ENCODE data around the gene DBNDD1.
"Not testable (repeated sequence)": the region's sequence is repeated elsewhere in the genome, so short reads cannot be mapped to it uniquely, and the experiment has no call there.

The DBNDD1 gene

DNA sequence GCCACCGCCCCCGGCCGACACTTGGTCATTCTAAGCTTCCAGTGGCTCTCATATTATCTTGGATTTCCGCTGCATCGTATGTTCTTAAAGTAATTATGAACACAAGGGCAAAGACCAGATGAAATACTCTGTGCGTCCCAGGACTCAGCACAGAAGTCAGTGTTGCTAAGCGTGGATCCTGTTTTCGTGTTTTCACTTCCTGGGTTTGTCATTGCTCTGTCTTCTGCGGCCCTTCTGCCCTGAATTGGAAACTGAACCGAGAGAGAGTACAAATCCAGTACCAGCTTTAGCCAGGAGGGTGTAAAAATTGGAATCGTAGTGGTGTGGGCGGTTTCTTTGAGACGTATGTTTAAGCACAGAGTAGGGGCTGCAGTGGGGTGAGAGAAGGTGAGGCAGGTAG, 32.7 kb downstream of the DBNDD1 start:
- DNase-seq: no peak

DNA sequence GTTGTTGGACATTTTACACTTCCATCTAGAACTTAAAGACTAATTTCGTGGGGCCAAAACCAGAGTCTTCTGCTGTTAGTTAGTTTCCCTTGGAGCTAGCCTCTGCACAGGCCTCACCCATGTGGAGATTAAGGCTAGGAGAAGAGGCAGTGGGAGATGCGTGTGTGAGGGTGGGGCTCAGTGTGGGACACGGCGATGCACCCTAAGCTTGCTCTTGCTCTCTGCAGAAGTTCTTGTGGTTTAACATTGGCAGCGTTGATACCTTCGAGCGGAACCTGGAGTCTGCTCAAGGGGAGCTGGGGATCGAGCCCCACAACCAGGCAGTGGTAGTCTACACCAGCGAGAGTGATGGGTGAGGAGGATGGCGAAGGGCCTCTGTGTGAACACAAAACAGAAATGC, 34.0 kb downstream of the DBNDD1 start:
- DNase-seq: no peak

DNA sequence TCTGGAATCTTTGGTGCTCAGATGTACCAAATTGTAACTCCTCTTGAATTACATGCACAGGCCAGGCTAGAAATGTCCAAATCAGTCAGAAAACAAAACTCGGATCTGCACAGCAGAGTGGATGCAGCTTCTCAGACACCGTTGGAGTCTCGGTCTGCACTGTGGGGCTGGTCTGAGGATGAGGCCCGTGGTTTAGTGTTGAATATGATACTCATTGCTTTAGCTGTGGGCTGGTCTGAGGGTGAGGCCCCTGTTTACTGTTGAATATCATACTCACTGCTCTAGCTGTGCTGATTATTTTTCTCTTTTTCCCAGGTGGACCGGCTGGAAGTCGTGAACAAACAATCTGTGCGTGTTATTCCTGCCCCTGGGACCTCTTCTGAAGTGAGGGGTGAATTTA, 35.0 kb downstream of the DBNDD1 start:
- DNase-seq: no peak

DNA sequence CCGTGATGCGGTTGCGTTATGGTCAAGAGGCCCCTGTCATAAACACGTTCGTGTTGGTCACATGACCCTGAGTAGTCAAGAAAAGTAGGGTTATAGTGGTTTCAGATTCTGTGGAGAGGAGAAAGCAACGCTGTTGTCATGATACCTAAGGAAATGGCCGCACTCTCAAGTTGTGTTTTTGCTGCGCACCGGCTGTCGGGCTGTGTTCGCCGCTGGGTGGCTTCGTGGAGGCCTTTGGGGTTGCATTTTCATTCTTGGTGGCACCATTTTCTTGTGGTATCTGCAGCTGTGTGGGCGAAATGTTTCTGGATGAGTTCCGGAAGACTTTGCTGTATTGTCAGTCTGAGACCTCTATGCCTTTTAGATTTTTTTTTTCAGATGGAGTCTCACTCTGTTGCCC, 35.7 kb downstream of the DBNDD1 start:
- DNase-seq: no peak

DNA sequence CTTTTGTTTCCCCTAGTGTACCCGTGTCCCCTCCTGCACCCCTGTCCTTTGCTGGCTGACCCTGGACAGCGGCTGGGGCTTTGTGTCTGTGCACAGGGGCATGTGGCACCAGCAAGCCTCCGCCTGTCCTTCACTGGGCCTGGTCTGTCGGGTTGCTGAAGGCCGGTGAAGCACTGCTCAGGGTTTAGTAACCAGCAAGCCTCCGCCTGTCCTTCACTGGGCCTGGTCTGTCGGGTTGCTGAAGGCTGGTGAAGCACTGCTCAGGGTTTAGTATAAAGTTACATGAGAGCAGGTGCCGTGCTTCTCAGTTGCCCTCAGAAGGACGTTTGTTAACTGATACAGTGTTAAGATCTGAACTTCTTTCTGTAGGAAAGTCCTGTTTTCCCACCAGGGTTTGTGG, 36.9 kb downstream of the DBNDD1 start:
- DNase-seq: no peak

DNA sequence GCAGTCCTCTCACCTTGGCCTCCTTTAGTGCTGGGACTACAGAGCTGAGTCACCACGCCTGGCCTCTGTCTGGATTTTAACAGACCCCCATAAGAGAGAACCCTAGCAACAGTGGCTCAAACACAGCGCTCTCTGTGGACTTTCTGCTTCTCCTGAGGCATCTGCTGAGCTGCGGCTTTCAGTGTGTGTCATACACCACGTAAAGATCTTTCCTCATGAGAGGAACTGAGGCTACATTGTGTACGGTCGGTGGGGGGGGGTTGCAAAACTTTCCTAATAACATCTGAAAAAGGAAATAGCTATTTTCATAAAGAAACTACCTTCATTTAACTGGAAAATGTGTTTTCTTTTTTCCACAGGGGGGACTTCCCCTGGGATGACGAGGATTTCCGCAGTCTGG, 37.8 kb downstream of the DBNDD1 start:
- DNase-seq: no peak

DNA sequence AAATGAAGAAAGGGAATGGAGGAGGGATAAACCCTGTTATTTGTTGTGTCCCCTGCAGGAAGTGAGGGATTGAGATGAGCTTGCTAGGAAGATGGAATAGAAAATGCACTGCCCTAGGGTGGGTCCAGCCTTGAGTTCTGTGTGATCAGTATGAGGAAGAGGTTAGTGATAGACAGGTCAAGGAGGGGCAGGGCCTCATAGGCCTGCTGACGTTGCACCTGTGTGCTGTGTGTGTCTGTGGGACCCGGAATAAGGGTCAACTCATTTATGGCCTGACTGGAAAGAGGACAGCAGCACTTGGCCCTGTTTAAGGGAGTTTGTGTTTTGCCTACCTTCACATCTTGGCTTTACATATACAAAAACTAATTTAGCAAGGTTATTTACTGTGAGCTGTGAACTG, 44.4 kb downstream of the DBNDD1 start:
- no peak for DNase-seq

DNA sequence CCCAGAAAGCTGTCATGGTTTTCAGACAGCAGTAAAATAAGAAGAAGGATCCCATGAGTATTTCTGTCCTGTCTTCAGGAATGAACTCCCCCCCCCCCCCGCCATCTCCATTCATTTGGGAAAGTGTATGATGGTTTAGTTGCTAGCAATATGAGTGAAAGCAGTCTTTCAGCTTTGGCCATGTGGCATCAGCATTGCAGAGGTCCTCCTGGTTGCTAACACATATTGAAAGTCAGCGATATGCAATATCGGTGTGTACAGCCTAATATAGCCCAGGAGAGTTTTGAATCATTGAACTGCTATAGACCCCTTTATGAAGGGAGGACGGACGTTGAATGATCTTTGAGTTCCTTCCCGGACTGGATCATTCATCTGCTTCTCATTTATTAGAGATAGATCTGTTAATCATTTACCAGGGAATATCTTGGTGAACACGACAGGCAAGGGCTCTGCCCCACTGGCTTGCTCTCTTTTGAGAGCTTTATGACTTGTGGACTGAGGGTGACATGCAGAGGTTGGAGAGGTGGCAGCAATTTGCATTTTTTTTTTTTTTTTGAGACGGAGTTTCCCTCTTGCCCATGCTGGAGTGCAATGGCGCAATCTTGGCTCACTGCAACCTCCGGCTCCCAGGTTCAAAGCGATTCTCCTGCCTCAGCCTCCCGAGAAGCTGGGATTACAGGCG, 45.5 kb downstream of the DBNDD1 start:
- DNase-seq: no peak

DNA sequence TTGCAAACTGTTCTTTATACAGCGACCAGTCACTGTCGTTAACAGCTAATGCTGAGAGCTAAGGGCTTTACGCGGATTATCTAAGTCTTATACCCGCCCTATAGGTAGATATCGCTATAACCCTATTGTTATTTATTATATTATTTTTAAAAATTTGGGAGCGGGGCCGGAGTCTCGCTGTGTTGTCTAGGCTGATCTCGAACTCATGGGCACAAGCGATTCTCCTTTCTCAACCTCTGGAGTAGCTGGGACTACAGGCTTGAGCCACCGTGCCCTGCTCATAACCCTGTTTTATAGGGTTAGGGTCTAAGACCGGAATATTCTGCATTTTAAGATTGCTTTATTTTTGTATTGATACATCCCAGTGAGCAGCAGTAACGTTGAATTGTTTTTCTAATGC, 46.0 kb downstream of the DBNDD1 start:
- DNase-seq: no peak

DNA sequence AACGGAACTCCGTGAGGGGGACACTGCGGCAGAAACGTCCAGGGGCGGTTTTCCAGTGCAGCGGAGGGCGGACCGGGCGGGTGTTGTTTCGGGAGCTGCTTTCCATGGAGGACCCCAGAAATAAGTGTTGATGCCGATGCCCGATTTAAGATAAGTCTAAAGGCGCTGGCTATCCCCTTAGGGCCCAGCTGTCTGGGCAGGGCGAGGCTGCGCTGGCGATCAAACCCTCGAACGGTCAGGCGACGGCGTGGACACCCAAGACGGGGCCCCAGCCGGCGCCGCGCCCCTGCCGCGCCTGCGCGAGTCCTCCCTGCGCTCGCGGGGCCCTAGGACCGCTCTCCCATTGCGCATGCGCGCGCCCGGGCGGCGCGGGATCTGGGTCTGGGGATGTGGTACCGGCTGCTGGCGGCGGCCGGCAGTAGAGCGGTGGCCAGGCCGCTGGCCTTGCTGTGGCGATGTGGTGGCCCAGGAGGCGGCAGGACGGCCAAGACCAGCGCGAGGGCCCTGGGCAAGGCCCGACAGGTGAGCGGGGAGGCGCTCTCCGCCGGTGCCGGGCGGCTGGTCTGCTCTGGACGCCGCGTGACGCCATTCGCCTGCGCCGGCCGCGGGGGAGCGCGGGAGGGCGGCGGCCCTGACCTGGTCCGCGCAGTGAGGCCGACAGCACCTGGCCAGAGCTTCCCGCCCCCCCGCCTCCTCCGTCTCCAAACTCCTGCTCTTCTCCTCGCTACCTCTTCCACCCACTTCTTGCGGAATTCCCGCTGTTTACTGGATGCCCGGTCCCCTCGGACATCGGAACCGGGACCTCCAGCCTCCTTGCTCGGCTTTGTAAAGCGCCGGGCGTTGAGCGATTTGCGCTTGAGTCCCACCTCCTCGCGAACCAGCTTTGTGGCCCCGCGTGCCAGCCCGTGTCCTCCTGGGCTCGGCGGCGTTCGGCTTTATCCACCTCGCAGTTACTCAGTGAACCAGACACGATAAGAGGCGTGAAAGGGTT, 46.7 kb downstream of the DBNDD1 start:
- peak; percentile 91 for DNase-seq

DNA sequence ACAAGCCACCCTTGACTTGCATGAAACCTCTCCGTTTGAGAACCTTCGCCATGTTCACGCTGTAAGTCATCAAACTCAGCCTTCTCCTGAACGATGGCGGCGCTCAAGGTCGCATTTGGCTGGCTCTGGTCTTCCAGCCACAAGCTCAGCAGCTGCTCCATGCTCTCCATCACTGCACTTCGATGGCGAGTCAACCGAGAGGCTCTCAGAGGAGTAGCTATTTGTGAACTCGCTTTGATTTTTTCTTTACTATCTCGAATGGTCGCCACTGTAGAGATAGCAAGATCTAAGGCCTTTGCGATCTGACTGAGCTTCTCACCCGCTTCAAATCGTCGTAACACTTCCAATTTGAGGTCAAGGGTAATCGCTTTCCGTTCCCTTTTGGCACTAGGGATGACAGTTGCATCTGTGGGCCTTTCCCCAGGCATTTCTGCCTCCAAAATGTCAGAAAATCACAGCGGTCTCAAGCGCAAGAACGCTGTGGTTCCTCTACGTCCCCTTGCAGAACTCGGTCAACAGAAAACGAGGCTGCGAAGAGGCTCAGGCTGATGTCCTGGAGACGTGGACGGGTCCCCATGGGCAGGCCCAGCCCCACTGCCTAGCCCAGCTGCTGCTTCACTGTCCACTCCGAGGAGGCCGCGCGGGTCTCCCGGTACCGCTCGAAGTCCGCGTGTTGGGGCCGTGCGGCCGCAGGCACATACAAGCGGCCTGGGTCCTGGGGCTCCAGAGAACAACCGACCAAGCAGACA, 47.6 kb downstream of the DBNDD1 start:
- no peak for DNase-seq

DNA sequence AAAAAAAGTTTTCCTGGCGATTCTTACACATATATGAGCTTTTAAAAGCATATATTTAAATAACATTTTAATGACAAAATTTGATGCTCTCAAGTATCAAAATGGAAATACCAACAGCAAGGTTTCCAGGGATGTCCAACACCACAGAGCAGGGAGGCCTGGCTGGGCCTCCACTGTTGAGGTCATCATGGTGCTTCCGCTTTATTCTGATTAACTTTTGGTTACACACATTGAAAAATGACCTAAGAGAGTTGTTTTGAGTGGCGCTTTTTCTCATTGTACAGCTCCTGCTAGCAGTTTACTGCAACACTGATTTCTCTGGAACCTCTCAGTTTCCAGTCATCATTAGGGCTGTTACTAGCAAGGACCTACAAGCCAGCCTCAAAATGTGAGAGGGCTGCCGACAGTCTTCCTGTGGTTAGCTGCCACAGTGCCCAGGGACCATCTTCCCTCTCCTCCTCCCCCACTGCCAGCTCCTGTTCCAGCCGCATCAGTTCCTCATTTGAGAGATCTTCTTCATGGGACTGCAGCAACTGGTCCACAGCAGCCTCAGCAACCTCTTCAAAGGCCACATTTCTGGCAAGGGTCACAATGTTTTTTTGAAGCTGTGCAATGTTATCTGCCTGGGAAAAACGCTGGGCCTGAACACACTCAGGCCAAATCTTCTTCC, 49.4 kb downstream of the DBNDD1 start:
- DNase-seq: no peak

DNA sequence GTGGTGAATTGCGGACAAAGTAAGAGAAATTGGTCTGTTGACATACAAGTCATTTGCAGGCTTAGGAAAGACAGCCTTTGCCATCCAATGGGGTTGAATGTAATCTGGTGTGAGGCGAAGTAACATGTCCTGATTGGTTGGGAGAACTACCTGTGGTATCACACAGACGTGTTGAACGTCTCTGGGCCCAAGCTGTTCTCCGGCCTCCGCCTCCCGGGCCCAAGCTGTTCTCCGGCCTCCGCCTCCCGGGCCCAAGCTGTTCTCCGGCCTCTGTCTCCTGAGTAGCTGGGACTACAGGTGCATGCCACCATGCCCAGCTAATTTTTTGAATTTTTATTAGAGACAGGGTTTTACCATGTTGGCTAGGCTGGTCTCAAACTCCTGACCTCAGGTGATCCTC, 51.2 kb downstream of the DBNDD1 start:
- DNase-seq: not testable (repeated sequence)

DNA sequence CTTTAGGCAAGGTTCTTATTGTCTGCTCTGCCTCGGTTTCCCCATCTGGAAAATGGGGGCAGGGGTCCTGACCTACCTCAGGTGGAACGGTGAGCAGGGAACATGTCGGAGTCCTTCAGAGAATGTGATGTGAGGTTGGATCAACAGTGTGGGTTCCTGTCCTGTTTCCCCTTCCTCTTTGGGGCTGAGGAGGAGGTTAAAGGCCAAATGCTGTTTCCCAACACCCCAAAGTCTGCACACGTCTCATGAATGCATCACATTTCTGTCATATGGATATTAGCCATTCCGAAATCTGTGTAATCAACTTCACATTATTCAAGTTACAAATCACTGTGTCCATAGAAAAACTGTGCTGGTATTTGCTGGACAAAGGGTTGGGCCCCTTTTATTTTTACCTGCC, 51.8 kb downstream of the DBNDD1 start:
- not testable (repeated sequence) for DNase-seq

DNA sequence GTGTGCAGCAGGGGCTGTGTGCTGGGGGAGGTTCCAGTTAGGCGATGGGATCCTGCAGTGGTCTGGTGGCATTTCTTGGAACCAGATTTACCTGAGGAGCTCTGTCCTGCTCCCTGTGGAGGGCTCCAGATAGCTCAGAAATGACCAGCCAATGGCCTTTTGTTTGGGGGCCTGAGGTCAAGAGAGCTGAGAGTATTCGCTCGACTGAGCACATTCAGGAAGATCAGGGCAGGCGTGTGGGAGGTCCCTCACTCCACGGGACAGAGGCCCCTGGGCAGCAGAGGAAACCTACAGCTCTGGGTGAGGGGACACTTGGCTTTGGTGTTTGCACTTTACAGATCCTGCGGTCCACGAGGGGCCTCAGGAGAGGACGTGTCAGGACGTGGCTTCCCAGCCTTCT, 52.5 kb downstream of the DBNDD1 start:
- no peak for DNase-seq

DNA sequence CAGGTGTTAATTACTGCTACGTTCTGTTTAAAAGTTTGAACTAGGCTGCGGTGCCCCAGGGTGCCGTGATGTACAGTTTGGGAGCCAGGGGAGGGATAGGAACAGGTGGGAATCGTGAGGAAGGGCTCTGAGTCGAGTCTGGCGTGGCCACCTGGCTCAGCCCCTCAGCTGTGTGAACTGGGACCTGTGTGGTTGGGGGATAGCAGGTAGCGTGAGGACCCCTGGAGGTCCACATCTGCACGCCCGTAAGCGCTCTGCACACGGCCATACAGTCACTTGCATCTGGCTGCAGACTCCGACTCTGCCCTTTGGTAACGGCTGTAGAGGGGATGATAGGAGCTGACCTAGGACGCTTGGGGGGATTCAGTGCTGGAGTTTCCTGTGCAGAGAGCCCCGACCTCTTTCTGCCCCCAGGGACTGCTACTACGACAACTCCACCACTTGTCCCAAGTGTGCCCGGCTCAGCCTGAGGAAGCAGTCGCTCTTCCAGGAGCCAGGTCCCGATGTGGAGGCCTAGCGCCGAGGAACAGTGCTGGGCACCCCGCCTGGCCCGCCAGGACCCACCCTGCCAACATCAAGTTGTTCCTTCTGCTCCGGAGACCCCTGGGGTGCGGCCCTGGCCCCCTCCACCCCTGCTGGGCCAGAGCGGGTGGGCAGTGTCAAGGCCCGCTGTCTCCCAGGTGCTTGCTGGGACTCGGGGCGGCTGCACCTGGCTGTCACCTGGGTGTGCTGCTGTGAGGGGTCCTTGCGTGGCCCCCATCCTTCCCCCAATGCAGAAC, 53.6 kb downstream of the DBNDD1 start:
- DNase-seq: no peak

DNA sequence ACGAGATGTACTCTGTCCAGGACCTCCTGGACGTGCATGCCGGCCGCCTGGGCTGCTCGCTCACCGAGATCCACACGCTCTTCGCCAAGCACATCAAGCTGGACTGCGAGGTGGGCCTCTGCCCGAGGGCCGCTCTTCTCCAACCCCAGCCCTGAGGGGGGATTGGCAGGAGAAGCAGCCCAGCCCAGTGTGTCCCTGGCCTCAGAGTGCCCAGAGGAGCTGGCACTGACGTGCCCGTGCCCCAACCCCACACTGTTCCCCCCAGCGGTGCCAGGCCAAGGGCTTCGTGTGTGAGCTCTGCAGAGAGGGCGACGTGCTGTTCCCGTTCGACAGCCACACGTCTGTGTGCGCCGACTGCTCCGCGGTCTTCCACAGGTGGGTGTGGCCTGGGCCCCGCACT, 55.1 kb downstream of the DBNDD1 start:
- DNase-seq: no peak

DNA sequence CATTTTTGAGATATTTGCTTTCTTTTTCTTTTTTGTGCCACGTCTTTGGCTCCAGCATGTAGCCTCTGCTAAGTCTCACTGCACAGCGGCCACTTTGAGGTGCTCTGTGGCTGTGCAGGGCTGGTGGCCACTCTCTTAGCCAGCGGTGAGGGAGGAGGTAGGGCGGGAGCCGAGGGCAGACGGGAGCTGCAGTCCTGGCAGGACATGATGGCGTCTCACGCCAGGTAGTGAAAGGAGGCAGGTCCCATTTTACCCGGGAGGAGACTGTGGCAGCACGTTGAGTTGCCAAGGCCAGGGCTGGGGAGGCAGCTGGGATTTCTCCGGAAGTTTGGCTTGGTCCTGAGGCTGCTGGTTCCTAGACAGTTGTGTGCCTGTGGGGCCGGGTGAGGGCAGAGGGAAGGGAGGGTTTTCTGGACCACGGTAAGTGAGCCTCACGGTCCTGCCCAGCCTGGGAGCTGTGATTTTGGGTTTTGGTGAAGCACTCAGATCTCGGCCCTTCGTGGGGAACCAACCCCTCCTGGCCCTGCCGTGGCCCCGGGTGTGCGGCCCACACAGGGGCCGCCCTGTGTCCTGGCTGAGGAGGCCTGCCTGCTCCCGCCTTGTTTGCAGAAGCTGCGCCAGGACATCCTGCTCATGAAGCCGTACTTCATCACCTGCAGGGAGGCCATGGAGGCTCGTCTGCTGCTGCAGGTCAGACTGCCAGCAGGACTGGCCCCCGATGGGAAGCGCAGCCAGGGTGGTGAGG, 56.3 kb downstream of the DBNDD1 start:
- no peak for DNase-seq

DNA sequence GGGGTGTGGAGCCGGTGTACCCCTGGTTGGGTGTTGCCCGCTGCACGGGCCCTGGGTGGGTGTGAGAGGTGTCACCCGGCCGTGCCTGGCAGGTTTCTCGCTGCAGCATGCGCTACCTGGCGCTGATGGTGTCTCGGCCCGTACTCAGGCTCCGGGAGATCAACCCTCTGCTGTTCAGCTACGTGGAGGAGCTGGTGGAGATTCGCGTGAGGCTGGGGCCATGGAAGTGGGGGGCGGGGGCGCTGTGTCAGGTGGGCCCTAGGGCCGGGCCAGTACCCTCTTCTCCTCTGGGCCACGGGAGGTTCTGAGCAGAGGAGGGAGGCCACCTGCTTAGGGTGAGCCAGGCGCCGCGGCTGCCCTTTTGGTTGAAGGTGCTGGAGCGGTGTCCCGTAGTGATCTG, 57.3 kb downstream of the DBNDD1 start:
- DNase-seq: no peak

DNA sequence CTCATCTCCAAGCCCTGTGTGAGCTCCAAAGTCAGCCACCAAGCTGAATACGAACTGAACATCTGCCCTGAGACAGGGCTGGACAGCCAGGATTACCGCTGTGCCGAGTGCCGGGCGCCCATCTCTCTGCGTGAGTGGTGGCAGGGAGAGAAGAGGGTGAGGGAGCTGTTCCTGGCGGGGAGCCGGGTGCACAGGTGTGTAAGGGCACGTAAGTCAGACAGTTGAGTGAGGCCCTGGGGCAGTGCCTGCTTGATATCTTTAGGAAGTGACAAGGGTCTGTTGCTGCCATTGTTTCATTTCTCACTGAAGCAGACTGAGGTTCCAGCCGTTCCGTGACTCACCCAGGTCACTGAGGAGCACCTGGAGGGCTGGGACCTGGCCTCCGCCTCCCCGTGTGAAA, 58.3 kb downstream of the DBNDD1 start:
- no peak for DNase-seq

DNA sequence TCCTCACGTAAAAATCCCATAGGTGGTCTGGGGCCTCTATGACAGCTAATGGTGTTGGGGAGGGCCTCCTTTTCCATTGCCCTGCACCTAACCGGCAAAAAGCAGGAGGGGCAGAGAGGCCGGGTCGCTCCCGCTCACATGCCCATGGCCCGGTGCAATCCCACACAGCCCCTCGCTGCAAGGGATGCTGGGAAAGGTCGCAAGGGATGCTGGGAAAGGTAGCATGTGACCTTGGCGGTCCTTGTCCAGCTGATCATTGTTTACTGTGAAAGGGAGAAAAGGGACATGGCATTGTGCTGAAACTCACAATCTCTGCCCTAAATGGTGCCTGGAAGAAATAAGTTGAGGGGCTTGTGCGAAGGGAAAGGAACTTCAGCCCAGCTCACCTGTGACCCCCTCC, 60.7 kb downstream of the DBNDD1 start:
- no peak for DNase-seq

All from EL (cell line).